Measurements from ENCODE around the gene LARGE1. TPM values are rescaled to one million over a fixed set of nuclear protein-coding genes. Genes with fewer than 3 reads are reported as not detected.

Gene LARGE1
- total and polyA plus RNA-seq, 2 of the 8 experiments (the other 6 are each of a cell fraction or from before 2014, with no cell fraction given): 43.7 to 83.0 TPM

GRCh38 chr22:33674357-33674756, 245.9 kb downstream of the LARGE1 start:
- H3K18ac ChIP-seq (ENCODE audit: extremely low read depth, low read length): no peak overlapping the region
- DNase-seq (ENCODE audit: low read depth in 1 of 2, low spot score in 2 of 2) (no peak), FAIRE-seq (no peak)
- ChIA-PET CTCF (ENCODE audit: partially characterized antibody) (interaction anchor here (1.8 kb wide), 1 partner anchor 34 kb away, joined by 4 read pairs; no protein-coding TSS in a partner anchor), POLR2A (ENCODE audit: partially characterized antibody) (no interaction called here)
- H4K5ac ChIP-seq (ENCODE audit: insufficient read length, low read depth, low read length): no peak overlapping the region
- H2BK15ac ChIP-seq (ENCODE audit: low read length): 0 out of 2 replicates have a peak overlapping the region, but pooled peaks have one; percentile 22
- no peak overlapping the region for H3K4ac ChIP-seq (replicated peaks; ENCODE audit: insufficient read length, low read depth, low read length)
- H3K79me1 ChIP-seq (ENCODE audit: low read depth, low read length): peaks cover 8% of the 10 kb centered on the region; the same call in 1 of the 2 replicates
- H3K4me1 ChIP-seq (replicated peaks in 1 of 4; ENCODE audit: control insufficient read depth in 3 of 4, insufficient read depth in 4 of 4, low read length in 3 of 4): peaks cover 2 to 16% (median 13%) of the 10 kb centered on the region in 4 experiments; a peak in 5 of 7 replicates
- H4K91ac ChIP-seq (replicated peaks; ENCODE audit: insufficient read length, low read length): no peak overlapping the region
- no peak overlapping the region for H4K8ac ChIP-seq (ENCODE audit: extremely low read depth, insufficient read depth, low read length)
- H3K14ac ChIP-seq (ENCODE audit: insufficient read length): no peak overlapping the region
- no peaks in the 10 kb centered on the region; the same call in 1 of the 2 replicates for H3K23me2 ChIP-seq (ENCODE audit: low read depth, low read length)
- H3K36me3 ChIP-seq (ENCODE audit: control insufficient read depth in 2 of 4, insufficient read depth in 4 of 4, low read length in 3 of 4): no peaks in the 10 kb centered on the region; a peak in 1 of 8 replicates
- no peak overlapping the region for H3K23ac ChIP-seq (ENCODE audit: insufficient read length)
- H2BK12ac ChIP-seq (ENCODE audit: low read depth, low read length): no peak overlapping the region
- no peak overlapping the region for H3K9ac ChIP-seq (replicated peaks in 1 of 4; ENCODE audit: extremely low read depth in 1 of 4, low read depth in 3 of 4, low read length in 3 of 4)
- no peak overlapping the region for H3K27ac ChIP-seq (ENCODE audit: low read depth, low read length)
- H2BK20ac ChIP-seq (ENCODE audit: low read length): no peak overlapping the region
- H3K9me3 ChIP-seq (ENCODE audit: insufficient read depth in 2 of 2, low read depth in 1 of 2, low read length in 1 of 2): no peaks in the 10 kb centered on the region
- no peaks in the 10 kb centered on the region for H3K27me3 ChIP-seq (replicated peaks in 1 of 4; ENCODE audit: control insufficient read depth in 3 of 4, extremely low read depth in 1 of 4, insufficient read depth in 3 of 4, low read length in 3 of 4)
- no peak overlapping the region for H2AFZ ChIP-seq (ENCODE audit: low read length)
- H3K4me3 ChIP-seq (ENCODE audit: extremely low read depth in 1 of 4, insufficient read depth in 2 of 4, low read depth in 3 of 4, low read length in 4 of 4): no peak overlapping the region
- peaks cover 12 to 14% of the 10 kb centered on the region in 2 experiments for H4K20me1 ChIP-seq (replicated peaks in 1 of 2; ENCODE audit: control insufficient read depth in 1 of 2, insufficient read depth in 2 of 2, low read length in 2 of 2)
- H2BK5ac ChIP-seq (ENCODE audit: low read depth, low read length): no peak overlapping the region
- H3K79me2 ChIP-seq (ENCODE audit: control insufficient read depth in 1 of 2, insufficient read depth in 2 of 2, low read length in 2 of 2): peaks cover 0 to 96% of the 10 kb centered on the region in 2 experiments; a peak in 3 of 4 replicates
- no peak overlapping the region for H2BK120ac ChIP-seq (replicated peaks; ENCODE audit: low read depth, low read length)
- peak overlapping the region in 1 of 2 experiments; percentile 4; a peak in 1 of 4 replicates for H3K4me2 ChIP-seq (ENCODE audit: insufficient read depth in 1 of 2, low read depth in 2 of 2, low read length in 2 of 2)
- no peak overlapping the region for H3K56ac ChIP-seq (replicated peaks; ENCODE audit: insufficient read length, low read depth, low read length)
- H2AK5ac ChIP-seq (ENCODE audit: low read depth, low read length): no peak overlapping the region
- WGBS, 2 experiments (ENCODE audit: extremely low coverage in 1 of 2, insufficient coverage in 1 of 2, insufficient read length in 1 of 2, insufficient replicate concordance in 2 of 2, low coverage in 1 of 2, low lambda C conversion rate in 2 of 2, missing lambda C conversion rate in 1 of 2): 90% methylated on average over 4 of the region's 4 CpGs; no CpG with 5 or more reads in 1 of the 2 experiments
- TF ChIP-seq PHF8 (conservative IDR thresholded peaks at IDR 0.05; ENCODE audit: low read depth, low read length) (no peak), EGR1 (IDR thresholded peaks at IDR 0.05; ENCODE audit: borderline replicate concordance, low read depth, low read length) (no peak), MAFK (IDR thresholded peaks at IDR 0.05; ENCODE audit: low read depth, low read length) (no peak), CEBPB (IDR thresholded peaks at IDR 0.05; ENCODE audit: low read depth, low read length) (no peak), SIX5 (IDR thresholded peaks at IDR 0.05; ENCODE audit: low read depth, low read length) (no peak), ASH2L (IDR thresholded peaks at IDR 0.05; ENCODE audit: low read length) (no peak), ATF2 (IDR thresholded peaks at IDR 0.05; ENCODE audit: low read length) (no peak), MAX (IDR thresholded peaks at IDR 0.05) (no peak), EZH2 (IDR thresholded peaks at IDR 0.05; ENCODE audit: low read depth, low read length, severe bottlenecking) (no peak), KDM4A (IDR thresholded peaks at IDR 0.05; ENCODE audit: low read depth, low read length, severe bottlenecking) (no peak), SP4 (IDR thresholded peaks at IDR 0.05; ENCODE audit: low read length) (no peak), SAP30 (IDR thresholded peaks at IDR 0.05; ENCODE audit: insufficient read depth, insufficient replicate concordance, low read length) (no peak)
